H1 (cell line): Measurements from ENCODE around the gene KMT2A. TPM values are rescaled to one million over a fixed set of nuclear protein-coding genes. Genes with fewer than 3 reads are reported as not detected.

Experiments used
- BCL11A ChIP-seq, 2 experiments: IDR thresholded peaks; one replicate each; pipeline ENCODE4 v1.6.1; 2011; ENCODE audit warnings: low read depth in 2 of 2, low read length in 2 of 2, mild to moderate bottlenecking in 2 of 2
- CBX8 ChIP-seq: fragments of 300-800, 300-1000 bp; sonication (generic); IDR thresholded peaks from 2 replicates; pipeline ENCODE4 v1.7.1; 2016; ENCODE audit warnings: low read depth, low read length, borderline replicate concordance
- CHD7 ChIP-seq: fragments of 300-600 bp; sonication (generic); IDR thresholded peaks from 2 replicates; pipeline ENCODE4 v1.7.1; 2012; ENCODE audit warnings: low read length, moderate library complexity, mild to moderate bottlenecking, inconsistent platforms; ENCODE audit not compliant: insufficient replicate concordance
- KDM1A ChIP-seq: fragments of 200-600, 300-600 bp; sonication (generic); IDR thresholded peaks from 2 replicates; pipeline ENCODE4 v1.7.1; 2016; ENCODE audit warnings: mild to moderate bottlenecking, low read length, borderline replicate concordance
- MAFK ChIP-seq: IDR thresholded peaks from 2 replicates; pipeline ENCODE4 v1.6.1; 2012; ENCODE audit warnings: low read depth, mild to moderate bottlenecking, improper control_type of control experiment, low read length
- PHF8 ChIP-seq: fragments of 200-600 bp; sonication (generic); conservative IDR thresholded peaks from 2 replicates; pipeline ENCODE4 v1.7.1; 2012; ENCODE audit warnings: low read depth, mild to moderate bottlenecking, inconsistent platforms, low read length, moderate library complexity
- POLR2A ChIP-seq, 2 experiments: IDR thresholded peaks; 1 replicate in 1 of 2; 2 replicates in 1 of 2; pipeline ENCODE4 v1.6.1; 2011; ENCODE audit warnings: low read depth in 2 of 2, low read length in 2 of 2, mild to moderate bottlenecking in 2 of 2; ENCODE audit errors: control extremely low read depth in 1 of 2
- POU5F1 ChIP-seq: IDR thresholded peaks from 2 replicates; pipeline ENCODE4 v1.6.1; 2011; ENCODE audit warnings: low read depth, mild to moderate bottlenecking, low read length, moderate library complexity
- RAD21 ChIP-seq, 2 experiments: IDR thresholded peaks in 1 of 2; conservative IDR thresholded peaks in 1 of 2; 2 replicates each; pipeline ENCODE4 v1.6.1; 2011; ENCODE audit warnings: low read depth in 2 of 2, low read length in 2 of 2, improper control_type of control experiment in 1 of 2, inconsistent platforms in 1 of 2, mild to moderate bottlenecking in 1 of 2, moderate library complexity in 1 of 2
- SAP30 ChIP-seq: fragments of 300-600 bp; sonication (generic); IDR thresholded peaks from 2 replicates; pipeline ENCODE4 v1.7.1; 2012; ENCODE audit warnings: low read length, moderate library complexity, mild to moderate bottlenecking, inconsistent platforms; ENCODE audit not compliant: insufficient read depth, insufficient replicate concordance
- SP2 ChIP-seq: IDR thresholded peaks from 2 replicates; pipeline ENCODE4 v1.6.1; 2012; ENCODE audit warnings: mild to moderate bottlenecking, low read length, inconsistent platforms
- SUZ12 ChIP-seq: fragments of 200-600 bp; sonication (generic); IDR thresholded peaks from 2 replicates; pipeline ENCODE4 v1.6.1; 2012; ENCODE audit warnings: mild to moderate bottlenecking, inconsistent platforms, low read length, moderate library complexity, mixed read lengths
- polyA plus RNA-seq, 7 experiments: library from polyadenylated mRNA; depleted of rRNA in 3 of 7; stranded (reverse) in 5 of 7; unstranded in 2 of 7; fragments of >200 nt in 5 of 7; fragments of 200-250 nt in 2 of 7; gene quantifications; 1 replicate in 5 of 7; 2 replicates in 1 of 7; 4 replicates in 1 of 7; pipeline versions ENCODE4 v1.2.1 to v1.2.3, GENCODE V29; 2011 to 2013; ENCODE audit warnings: missing spikeins in 2 of 7, mixed read lengths in 2 of 7
- total RNA-seq: library from RNA; stranded (reverse); fragmentation: NEBNext Ultra II Directional; extraction: Animal tissue kit (Norgen Biotek cat#: 25700); gene quantifications from 2 replicates; pipeline ENCODE4 v1.2.1, GENCODE V29; 2021

Gene KMT2A
- total and polyA plus RNA-seq, 2 of the 8 experiments (the other 6 are each of a cell fraction or from before 2014, with no cell fraction given): 35.9 to 62.1 TPM

DNA sequence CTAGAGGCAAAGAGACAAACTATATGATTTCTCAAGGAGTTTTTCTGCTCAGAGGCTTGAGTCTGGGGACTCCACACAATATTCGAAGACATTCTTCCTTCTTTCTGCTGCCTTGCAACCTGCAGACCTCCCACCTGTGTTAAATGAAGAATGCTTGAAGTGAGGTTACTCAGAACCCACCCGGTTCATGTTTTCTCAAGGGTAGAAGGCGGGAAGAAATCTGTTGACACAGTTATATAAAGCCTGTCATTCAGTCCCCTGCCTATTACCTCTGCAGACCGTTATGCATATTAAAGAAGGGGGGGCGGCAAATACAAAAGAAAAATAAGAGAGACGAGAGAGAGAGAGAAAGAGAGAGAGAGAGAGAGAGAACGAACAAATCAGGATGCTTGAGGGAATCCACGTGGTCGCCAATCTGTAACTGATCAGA, 2.2 kb upstream of the KMT2A start (continued):
- TF ChIP-seq CHD7 (no peak), SAP30 (no peak), MAFK (no peak), POLR2A (IDR thresholded peaks at IDR 0.05; ENCODE audit: control extremely low read depth in 1 of 2, low read depth in 2 of 2, low read length in 2 of 2) (no peak), KDM1A (no peak), POU5F1 (no peak), RAD21 (IDR thresholded peaks at IDR 0.05 in 1 of 2, conservative IDR thresholded peaks at IDR 0.05 in 1 of 2; ENCODE audit: low read depth in 2 of 2, low read length in 2 of 2) (no peak), CBX8 (no peak), SUZ12 (no peak), SP2 (no peak), PHF8 (no peak), BCL11A (IDR thresholded peaks at IDR 0.05; ENCODE audit: low read depth in 2 of 2, low read length in 2 of 2) (no peak)
